NCI-H1417 (cell line): ENCODE data around the gene ZMIZ2.
"Not testable (repeated sequence)": the region's sequence is repeated elsewhere in the genome, so short reads cannot be mapped to it uniquely, and the experiment has no call there.

Source experiments
- DNase-seq, 3 experiments: peaks; one replicate each; lab custom pipeline; 2025; lab: John Stamatoyannopoulos, UW

The ZMIZ2 gene

GRCh38 chr7:44798649-44799305 is 50.1 kb downstream of the ZMIZ2 start:
- no peak for DNase-seq

- no peak for DNase-seq
These were observed 51.3 kb downstream of the ZMIZ2 start for GRCh38 chr7:44799939-44800338.

- no peak for DNase-seq
These were observed 53.2 kb downstream of the ZMIZ2 start for GRCh38 chr7:44801890-44802289.

GRCh38 chr7:44802418-44803025 is 53.9 kb downstream of the ZMIZ2 start:
- DNase-seq = no peak

- not testable (repeated sequence) for DNase-seq
These were observed 55.3 kb downstream of the ZMIZ2 start for GRCh38 chr7:44803828-44804519.

GRCh38 chr7:44805950-44806349 is 57.3 kb downstream of the ZMIZ2 start:
- no peak for DNase-seq

GRCh38 chr7:44808914-44809393 is 60.3 kb downstream of the ZMIZ2 start:
- DNase-seq = no peak

- peak in 1 of 3 experiments; percentile 16 for DNase-seq
These were observed 62.4 kb downstream of the ZMIZ2 start for GRCh38 chr7:44811093-44811492.

- DNase-seq = no peak
These were observed 62.9 kb downstream of the ZMIZ2 start for GRCh38 chr7:44811571-44811970.

- no peak for DNase-seq
These were observed 66.3 kb downstream of the ZMIZ2 start for GRCh38 chr7:44814919-44815318.

GRCh38 chr7:44819292-44819691 is 70.6 kb downstream of the ZMIZ2 start:
- no peak for DNase-seq
